GM12892 (cell line): ENCODE data around the gene UPF3A.
"Not testable (repeated sequence)": the region's sequence is repeated elsewhere in the genome, so short reads cannot be mapped to it uniquely, and the experiment has no call there.

ENCODE experiments used
- DNase-seq: peaks from one replicate; pipeline ENCODE4 v3.0.0; 2011; ENCODE audit not compliant: insufficient read length
- FAIRE-seq: peaks from 2 replicates; lab custom pipeline; 2011; peaks lifted over from hg19 to GRCh38; lab: Jason Lieb, UNC
- POLR2A ChIP-seq: IDR thresholded peaks from 2 replicates; pipeline ENCODE4 v1.6.1; 2011; ENCODE audit warnings: low read depth, low read length, control low read depth
- POLR2AphosphoS5 ChIP-seq: IDR thresholded peaks from 2 replicates; pipeline ENCODE4 v1.6.1; 2011; ENCODE audit warnings: low read depth, low read length, control low read depth
- TAF1 ChIP-seq: IDR thresholded peaks from 2 replicates; pipeline ENCODE4 v1.6.1; 2011; ENCODE audit warnings: low read depth, mild to moderate bottlenecking, control low read depth, low read length, borderline replicate concordance

UPF3A gene

DNA sequence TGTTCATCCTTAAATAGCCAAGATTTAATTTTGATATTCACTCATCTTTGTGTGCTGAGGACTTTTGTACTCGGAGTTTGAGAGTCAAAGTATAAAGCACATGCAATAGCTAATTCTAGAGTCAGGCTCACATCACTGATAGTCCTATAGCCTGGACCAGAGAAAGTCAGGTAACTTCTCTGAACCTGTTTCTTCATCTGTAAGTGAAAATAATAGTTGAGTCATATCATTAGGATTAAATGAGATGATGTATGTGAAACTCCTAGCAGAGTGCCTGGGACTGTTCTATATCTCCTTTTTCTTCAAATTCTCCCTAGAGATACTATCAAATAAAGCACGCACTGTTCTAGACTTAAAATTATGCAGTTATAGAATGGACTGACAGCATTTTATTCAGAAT, 41.9 kb downstream of the UPF3A start:
- no peak for FAIRE-seq
- no peak for TF ChIP-seq TAF1
- TF ChIP-seq POLR2A: no peak
- TF ChIP-seq POLR2AphosphoS5: no peak
- DNase-seq: no peak

DNA sequence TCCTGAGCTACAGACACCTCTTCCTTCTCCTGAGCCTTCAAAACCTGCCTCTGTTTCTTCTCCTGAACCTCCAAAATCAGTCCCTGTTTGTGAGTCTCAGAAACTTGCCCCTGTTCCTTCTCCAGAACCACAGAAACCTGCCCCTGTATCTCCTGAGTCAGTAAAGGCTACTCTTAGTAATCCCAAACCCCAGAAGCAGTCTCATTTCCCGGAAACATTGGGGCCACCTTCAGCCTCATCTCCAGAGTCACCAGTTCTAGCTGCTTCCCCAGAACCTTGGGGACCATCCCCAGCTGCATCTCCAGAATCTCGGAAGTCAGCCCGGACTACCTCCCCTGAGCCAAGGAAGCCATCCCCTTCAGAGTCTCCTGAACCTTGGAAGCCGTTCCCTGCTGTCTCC, 42.9 kb downstream of the UPF3A start:
- no peak for FAIRE-seq
- TF ChIP-seq POLR2A (peak; percentile 51; the same call in 1 of the 2 replicates), POLR2AphosphoS5 (no peak), TAF1 (no peak)
- no peak for DNase-seq

- DNase-seq: no peak
- TF ChIP-seq POLR2A (no peak), TAF1 (no peak), POLR2AphosphoS5 (0 out of 2 replicates have a peak, but pooled peaks have one; percentile 18)
- no peak for FAIRE-seq
Measured at GRCh38 chr13:114325729-114326128, 44.3 kb downstream of the UPF3A start.

DNA sequence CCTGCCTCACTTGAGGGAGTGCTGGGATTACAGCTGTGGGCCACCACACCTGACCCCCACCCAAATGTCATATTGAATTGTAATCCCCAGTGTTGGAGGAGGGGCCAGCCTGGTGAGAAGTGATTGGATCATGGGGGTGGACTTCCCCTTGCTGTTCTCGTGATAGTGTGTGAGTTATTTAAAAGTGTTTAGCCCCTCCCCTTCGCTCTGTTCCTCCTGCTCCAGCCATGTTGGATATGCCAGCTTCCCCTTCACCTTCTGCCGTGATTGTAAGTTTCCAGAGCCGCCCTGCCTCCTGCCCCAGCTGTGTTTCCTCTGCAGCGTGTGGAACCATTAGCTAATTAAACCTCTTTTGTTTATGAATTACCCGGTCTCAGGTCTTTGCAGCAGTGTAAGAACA, 46.6 kb downstream of the UPF3A start:
- DNase-seq (no peak), FAIRE-seq (no peak)
- TF ChIP-seq POLR2AphosphoS5: no peak; the same call in 1 of the 2 replicates
- no peak for TF ChIP-seq TAF1
- no peak for TF ChIP-seq POLR2A

- TF ChIP-seq POLR2AphosphoS5: no peak; the same call in 1 of the 2 replicates
- TF ChIP-seq TAF1: no peak
- TF ChIP-seq POLR2A: no peak
- no peak for DNase-seq
- no peak for FAIRE-seq
Measured at GRCh38 chr13:114328595-114328994, 47.2 kb downstream of the UPF3A start.

GRCh38 chr13:114330086-114330485, 48.7 kb downstream of the UPF3A start:
- TF ChIP-seq POLR2AphosphoS5 (no peak), POLR2A (no peak), TAF1 (no peak)
- DNase-seq (no peak), FAIRE-seq (no peak)

- FAIRE-seq: peak; percentile 48
- DNase-seq: not testable (repeated sequence)
Measured at GRCh38 chr13:114333881-114334280, 52.5 kb downstream of the UPF3A start.

DNA sequence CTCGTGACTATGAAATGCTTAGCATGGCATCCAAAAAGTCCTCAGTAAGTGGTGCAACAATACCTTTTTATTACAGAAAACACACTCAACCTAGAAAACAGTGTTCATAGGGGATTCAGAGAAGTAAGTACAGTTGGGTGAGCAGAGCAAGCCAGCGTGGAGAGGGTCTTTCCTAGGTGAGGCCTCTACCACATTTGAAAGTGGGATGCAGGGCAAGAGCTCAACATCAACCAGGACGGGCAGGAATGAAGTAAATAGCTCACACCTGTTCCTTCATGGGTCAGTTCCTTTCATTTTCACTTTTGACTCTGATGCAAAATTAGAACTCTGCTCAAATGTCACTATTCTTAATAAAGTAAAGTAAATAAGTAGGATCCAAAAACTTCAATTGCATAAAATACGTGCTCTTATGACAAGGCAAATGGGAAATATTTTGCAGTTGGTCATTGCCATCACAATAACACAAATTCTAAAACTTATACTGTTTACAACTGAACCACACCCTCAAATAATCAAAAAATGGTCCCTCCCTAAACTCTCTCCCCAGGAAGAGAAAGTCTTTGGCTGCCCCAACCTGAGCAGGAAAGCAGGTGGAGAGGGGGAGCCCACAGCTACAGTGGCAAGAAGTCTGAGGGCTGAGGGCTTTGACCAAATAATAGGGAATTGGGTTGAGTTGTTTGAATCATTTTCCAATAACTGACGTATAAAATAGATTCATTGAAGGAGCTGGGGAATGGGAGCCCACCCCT, 53.1 kb downstream of the UPF3A start:
- TF ChIP-seq TAF1: no peak
- no peak for TF ChIP-seq POLR2A
- TF ChIP-seq POLR2AphosphoS5: no peak
- no peak for FAIRE-seq
- DNase-seq: no peak

GRCh38 chr13:114336457-114336856, 55.1 kb downstream of the UPF3A start:
- DNase-seq, FAIRE-seq: not testable (repeated sequence)

DNA sequence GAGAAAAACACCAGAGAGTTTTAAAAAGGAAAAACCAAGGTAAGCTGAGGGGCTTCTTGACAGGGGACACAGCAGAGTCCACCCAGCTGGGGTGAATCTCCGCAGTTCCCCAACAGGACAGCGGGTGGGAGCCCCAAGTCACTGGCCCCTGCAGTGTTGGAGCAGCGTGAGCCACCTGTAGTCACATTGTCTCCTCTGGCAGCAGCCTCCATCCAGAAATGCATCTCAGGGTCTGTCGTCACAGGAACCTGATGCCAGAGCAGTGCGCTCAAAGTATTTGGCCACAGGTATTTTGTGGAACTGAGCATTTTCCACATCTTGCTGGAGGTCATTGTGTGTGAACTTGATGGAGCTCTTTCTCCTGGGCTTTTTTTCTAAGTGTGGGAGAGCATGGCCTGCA, 57.6 kb downstream of the UPF3A start:
- FAIRE-seq (no peak), DNase-seq (no peak)
- TF ChIP-seq POLR2A: no peak
- TF ChIP-seq TAF1: no peak
- TF ChIP-seq POLR2AphosphoS5: no peak

- DNase-seq: no peak
- FAIRE-seq: no peak
- TF ChIP-seq POLR2A (no peak), POLR2AphosphoS5 (no peak), TAF1 (no peak)
Measured at GRCh38 chr13:114339857-114340534, 58.6 kb downstream of the UPF3A start.

- no peak for TF ChIP-seq POLR2AphosphoS5
- TF ChIP-seq TAF1: no peak
- no peak for TF ChIP-seq POLR2A
- FAIRE-seq: no peak
- DNase-seq: no peak
Measured at GRCh38 chr13:114341003-114341777, 59.8 kb downstream of the UPF3A start.

DNA sequence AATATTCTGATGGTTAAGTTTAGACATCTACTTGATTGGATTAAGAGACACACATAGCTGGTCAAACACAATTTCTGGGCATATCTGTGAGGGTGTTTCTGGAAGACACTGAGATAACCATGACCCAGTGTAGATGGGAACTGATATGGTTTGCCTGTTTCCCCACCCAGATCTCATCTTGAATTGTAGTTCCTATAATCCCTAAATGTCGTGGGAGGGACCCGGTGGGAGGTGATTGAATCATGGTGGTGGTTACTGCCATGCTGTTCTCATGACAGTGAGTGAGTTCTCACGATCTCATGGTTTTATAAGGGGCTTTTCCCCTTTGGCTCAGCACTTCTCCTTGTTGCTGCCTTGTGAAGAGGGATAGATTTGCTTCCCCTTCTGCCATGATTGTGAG, 65.9 kb downstream of the UPF3A start:
- FAIRE-seq, DNase-seq: not testable (repeated sequence)

DNA sequence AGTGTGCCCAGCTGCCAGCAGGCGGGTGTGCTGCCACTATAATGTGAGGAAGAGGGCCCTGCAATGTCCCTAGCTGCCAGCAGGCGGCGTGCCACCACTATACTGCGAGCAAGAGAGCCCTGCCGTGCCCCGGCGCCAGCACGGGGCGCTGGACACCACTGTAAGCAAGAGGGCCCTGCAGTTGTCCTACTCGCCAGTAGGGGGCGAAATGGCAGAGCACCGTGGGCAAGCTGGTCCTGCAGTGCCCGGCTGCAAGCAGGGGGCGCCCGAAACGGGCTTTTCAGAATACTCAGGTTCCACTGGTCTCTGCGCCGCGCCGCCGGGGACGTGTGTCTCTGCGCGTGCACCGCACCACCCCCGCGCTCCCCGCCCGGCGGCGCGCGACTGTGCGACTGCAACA, 71.4 kb downstream of the UPF3A start:
- DNase-seq, FAIRE-seq: not testable (repeated sequence)

DNA sequence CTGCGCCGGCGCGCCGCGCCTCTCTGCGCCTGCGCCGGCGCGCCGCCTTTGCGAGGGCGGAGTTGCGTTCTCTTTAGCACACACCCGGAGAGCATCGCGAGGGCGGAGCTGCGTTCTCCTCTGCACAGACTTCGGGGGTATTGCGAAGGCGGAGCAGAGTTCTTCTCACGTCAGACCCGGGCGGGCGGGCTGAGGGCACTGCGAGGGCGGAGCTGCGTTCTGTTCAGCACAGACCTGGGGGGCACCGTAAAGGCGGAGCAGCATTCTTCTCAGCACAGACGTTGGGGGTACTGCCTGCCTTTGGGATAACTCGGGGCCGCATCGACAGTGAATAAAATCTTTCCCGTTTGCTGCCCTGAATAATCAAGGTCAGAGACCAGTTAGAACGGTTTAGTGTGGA, 72.0 kb downstream of the UPF3A start:
- not testable (repeated sequence) for DNase-seq, FAIRE-seq
